Germinal center (tissue), 1 donor: ENCODE data around the gene ST6GALNAC6.
"Not testable (repeated sequence)": the region's sequence is repeated elsewhere in the genome, so short reads cannot be mapped to it uniquely, and the experiment has no call there.

Experiments
- DNase-seq: peaks from one replicate; pipeline ENCODE4 v3.0.0; 2012; ENCODE audit warnings: mixed read lengths, low spot score

Gene ST6GALNAC6

GRCh38 chr9:127873223-127873691, 26.1 kb downstream of the ST6GALNAC6 start:
- DNase-seq = no peak

GRCh38 chr9:127872369-127873222, 26.8 kb downstream of the ST6GALNAC6 start:
- DNase-seq = no peak

GRCh38 chr9:127871531-127871930, 27.9 kb downstream of the ST6GALNAC6 start:
- DNase-seq = no peak

- no peak for DNase-seq
These were observed 28.5 kb downstream of the ST6GALNAC6 start for GRCh38 chr9:127870887-127871286.

- DNase-seq = not testable (repeated sequence)
These were observed 29.3 kb downstream of the ST6GALNAC6 start for GRCh38 chr9:127870153-127870491.

GRCh38 chr9:127869310-127870152, 29.9 kb downstream of the ST6GALNAC6 start:
- DNase-seq = peak; percentile 90

- DNase-seq = no peak
These were observed 31.0 kb downstream of the ST6GALNAC6 start for GRCh38 chr9:127868278-127868902.

GRCh38 chr9:127867356-127868277, 31.8 kb downstream of the ST6GALNAC6 start:
- DNase-seq = no peak

- DNase-seq = peak; percentile 48
These were observed 32.9 kb downstream of the ST6GALNAC6 start for GRCh38 chr9:127866535-127866934.

- no peak for DNase-seq
These were observed 33.5 kb downstream of the ST6GALNAC6 start for GRCh38 chr9:127865645-127866464.

GRCh38 chr9:127863191-127863621, 36.2 kb downstream of the ST6GALNAC6 start:
- DNase-seq = no peak

GRCh38 chr9:127862075-127863011, 37.1 kb downstream of the ST6GALNAC6 start:
- DNase-seq = peak; percentile 69

GRCh38 chr9:127860779-127861178, 38.6 kb downstream of the ST6GALNAC6 start:
- no peak for DNase-seq

- no peak for DNase-seq
These were observed 39.1 kb downstream of the ST6GALNAC6 start for GRCh38 chr9:127860260-127860659.

- DNase-seq = no peak
These were observed 41.3 kb downstream of the ST6GALNAC6 start for GRCh38 chr9:127858041-127858512.

GRCh38 chr9:127857278-127857677, 42.1 kb downstream of the ST6GALNAC6 start:
- no peak for DNase-seq

GRCh38 chr9:127856729-127857116, 42.7 kb downstream of the ST6GALNAC6 start:
- DNase-seq = no peak

- DNase-seq = no peak
These were observed 43.2 kb downstream of the ST6GALNAC6 start for GRCh38 chr9:127856094-127856728.

GRCh38 chr9:127855522-127855921, 43.9 kb downstream of the ST6GALNAC6 start:
- no peak for DNase-seq
